Measurements from ENCODE around the gene HSD11B2.

HSD11B2 gene

GRCh38 chr16:67454104-67454503, 23.2 kb downstream of the HSD11B2 start:
- no peak for DNase-seq

GRCh38 chr16:67454852-67455251, 23.9 kb downstream of the HSD11B2 start:
- DNase-seq = no peak

- DNase-seq = no peak
These were observed 25.6 kb downstream of the HSD11B2 start for GRCh38 chr16:67456391-67457081.

GRCh38 chr16:67457611-67458010, 26.7 kb downstream of the HSD11B2 start:
- no peak for DNase-seq

- DNase-seq = no peak
These were observed 27.3 kb downstream of the HSD11B2 start for GRCh38 chr16:67458121-67458641.

GRCh38 chr16:67459066-67459860, 28.3 kb downstream of the HSD11B2 start:
- no peak for DNase-seq

GRCh38 chr16:67459861-67460150, 28.9 kb downstream of the HSD11B2 start:
- DNase-seq = no peak

- DNase-seq = no peak
These were observed 29.2 kb downstream of the HSD11B2 start for GRCh38 chr16:67460168-67460567.

GRCh38 chr16:67460961-67461360, 30.0 kb downstream of the HSD11B2 start:
- DNase-seq = no peak

GRCh38 chr16:67461600-67462278, 30.8 kb downstream of the HSD11B2 start:
- DNase-seq = no peak

- no peak for DNase-seq
These were observed 31.3 kb downstream of the HSD11B2 start for GRCh38 chr16:67462279-67462655.

GRCh38 chr16:67463059-67463458, 32.1 kb downstream of the HSD11B2 start:
- DNase-seq = no peak

GRCh38 chr16:67463691-67464090, 32.8 kb downstream of the HSD11B2 start:
- no peak for DNase-seq

- no peak for DNase-seq
These were observed 33.6 kb downstream of the HSD11B2 start for GRCh38 chr16:67464565-67464964.

GRCh38 chr16:67466581-67466980, 35.7 kb downstream of the HSD11B2 start:
- no peak for DNase-seq

GRCh38 chr16:67468731-67469130, 37.8 kb downstream of the HSD11B2 start:
- no peak for DNase-seq

GRCh38 chr16:67470359-67470758, 39.4 kb downstream of the HSD11B2 start:
- no peak for DNase-seq

GRCh38 chr16:67471758-67472384, 41.0 kb downstream of the HSD11B2 start:
- no peak for DNase-seq

- peak in 1 of 2 experiments; percentile 6 for DNase-seq
These were observed 43.9 kb downstream of the HSD11B2 start for GRCh38 chr16:67474551-67475455.

- DNase-seq = no peak
These were observed 47.1 kb downstream of the HSD11B2 start for GRCh38 chr16:67477960-67478554.

- DNase-seq = peak; percentile 81 to 95
These were observed 50.1 kb downstream of the HSD11B2 start, which contains the start of gene ATP6V0D1 for GRCh38 chr16:67480833-67481560. ATP6V0D1 (minus strand) TSS chr16:67481157; CDS start chr16:67481086, 71 bp downstream.
